ENCODE data around the gene DPP3.

DPP3 gene

DNA sequence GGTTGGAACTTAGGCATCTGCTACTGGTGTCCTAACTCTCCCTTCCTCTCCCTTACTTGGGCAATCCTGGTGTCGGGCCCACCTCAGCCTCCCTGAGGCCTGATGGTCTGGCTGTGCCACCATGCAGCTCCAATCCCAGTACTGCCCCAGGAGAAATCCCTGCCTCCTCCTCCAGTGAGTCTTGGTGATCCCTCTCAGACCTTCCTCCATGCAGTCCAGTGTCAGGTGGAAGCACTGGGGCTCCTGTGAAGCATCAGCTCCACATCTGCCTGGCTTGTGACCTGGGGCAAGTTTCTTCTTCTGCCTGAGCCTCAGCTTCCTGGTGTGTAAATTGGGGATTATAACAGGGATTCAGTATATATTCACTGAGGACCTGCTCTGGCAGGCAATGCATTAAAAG lies 15.3 kb upstream of the DPP3 start:
- DNase-seq = no peak

DNA sequence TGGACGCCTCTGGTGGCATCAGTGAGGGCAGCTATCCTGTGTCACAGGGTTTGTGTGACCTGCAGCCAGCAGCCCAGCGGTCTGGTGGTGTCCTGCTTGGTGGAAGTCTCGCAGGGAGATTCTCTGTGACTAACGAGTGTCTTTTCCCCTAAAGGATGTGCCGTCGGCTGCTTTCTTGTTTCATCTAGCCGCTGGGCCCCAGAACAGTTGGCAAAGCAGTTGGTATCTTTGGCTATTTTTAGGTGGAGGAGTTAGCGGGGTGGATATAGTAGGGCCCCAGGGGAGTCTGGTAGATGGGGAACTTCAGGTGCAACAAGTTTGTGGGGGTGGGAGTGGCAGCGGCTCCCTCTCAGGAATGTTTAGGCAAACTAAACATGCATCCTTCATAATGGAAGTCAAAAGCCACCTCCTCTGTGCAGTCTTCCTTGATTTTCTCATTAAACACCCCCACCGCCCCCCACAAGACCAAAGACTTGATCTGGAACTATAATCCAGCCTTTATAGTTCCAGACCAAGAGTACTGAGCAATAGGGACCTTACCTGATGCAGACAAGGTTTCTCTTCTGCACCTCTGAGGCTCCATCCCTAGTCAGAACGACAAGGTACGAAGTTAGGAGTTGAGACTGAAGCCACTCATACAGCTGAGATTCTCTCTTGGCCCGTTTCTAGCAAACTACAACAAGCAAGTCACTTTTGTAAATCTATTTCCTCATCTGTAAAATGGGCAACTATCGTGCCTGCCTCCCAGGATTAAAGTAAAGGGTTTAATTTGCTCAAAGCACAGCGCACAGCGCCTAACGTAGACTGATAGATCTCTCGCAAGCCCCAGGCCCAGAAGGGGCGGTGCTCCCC lies 14.6 kb upstream of the DPP3 start:
- no peak for DNase-seq

DNA sequence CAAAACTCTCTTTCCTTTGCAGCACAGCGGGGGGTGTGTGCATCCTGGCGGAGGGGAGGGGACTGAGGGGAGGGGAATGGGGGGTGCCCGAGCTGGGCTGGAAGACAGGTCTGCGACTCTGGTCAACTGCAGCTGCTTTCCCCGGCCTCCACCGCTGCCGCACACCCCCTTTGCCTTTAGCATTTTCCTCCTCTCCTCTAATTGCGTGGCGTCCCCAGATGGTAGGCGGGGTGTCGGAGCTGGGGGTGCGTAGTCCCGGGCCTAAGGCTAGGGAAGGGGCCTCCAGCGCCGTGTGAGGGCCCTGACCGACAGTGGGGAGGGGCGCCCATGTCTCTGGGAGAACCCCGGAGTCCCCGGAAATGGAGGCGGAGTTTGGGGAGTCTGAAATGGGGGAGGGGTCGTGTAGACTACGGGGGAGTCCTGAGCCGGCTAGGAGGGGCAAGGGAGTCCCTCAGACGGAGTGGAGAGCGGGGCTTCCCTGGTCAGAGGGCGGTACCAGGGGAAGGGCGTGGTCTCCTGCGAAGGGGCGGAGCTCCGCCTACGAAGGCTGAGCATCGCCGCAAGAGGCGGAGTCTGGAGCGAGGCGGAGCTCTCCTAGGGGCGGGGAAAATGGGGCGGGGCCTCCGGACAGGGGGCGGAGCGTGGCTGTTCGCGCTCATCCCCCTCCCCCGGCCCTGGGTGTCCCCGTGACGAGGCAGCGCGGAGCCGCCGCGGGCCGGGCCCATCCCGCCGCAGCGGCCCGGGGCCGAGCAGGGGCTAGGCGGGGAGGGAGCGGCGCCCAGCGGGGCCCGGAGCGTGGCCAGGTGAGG lies 13.8 kb upstream of the DPP3 start, which contains the start of gene PELI3:
PELI3 (plus strand) TSS at position 681 of the 809 bp plus-strand sequence. CDS start 1,224 bp downstream, outside the sequence.
- peak; percentile 95 to 96 for DNase-seq

DNA sequence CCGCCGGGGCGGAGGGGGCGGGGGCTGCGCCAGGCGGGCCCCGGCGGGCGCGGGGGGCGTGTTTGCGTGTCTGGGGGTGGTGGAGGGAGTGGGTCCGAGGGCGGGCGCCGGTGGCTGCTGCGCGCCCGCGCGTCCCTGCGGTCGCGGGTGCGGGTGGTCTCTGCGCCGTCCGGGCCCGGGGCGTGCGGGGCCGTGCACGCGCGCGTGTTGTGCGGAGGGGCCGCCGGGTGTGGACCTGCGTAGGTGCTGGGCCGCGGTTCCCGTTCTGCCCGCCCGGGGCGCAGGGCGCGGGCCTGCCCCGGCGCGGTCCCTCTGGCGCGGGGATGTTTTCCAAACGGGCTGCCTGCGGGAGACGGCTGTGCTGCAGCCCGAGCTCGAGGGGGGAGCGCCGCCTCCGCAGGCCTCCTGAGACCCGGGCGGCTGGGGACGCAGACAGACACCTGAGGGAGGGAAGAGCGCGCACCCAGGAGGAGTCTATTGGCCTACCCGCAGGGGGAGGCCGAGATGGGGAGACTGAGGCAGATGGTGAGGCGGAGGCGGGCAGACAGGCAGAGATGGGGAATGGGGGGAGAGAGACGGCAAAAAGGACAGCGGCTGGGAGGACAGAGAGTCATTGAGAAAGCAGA lies 13.1 kb upstream of the DPP3 start:
- peak; percentile 41 to 48 for DNase-seq

DNA sequence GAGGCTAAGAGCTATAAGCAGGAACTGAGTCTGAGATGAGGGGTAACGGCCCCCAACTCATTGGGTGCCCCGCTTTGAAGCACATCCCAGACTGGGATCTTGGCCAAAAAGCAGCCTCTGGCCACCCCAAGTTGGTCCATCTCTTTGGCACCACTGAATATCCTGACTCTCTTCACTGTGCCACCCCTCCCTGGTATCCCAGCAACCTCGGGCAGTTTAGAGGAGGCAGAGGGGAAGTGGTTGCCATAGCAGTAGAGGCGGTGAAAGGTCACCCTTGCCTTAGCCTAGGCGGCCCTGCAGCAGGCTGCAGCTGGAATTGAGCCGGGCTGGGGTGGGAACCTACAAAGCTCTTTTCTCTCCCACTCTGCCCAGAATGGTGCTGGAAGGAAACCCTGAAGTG lies 12.5 kb upstream of the DPP3 start:
- DNase-seq = no peak

DNA sequence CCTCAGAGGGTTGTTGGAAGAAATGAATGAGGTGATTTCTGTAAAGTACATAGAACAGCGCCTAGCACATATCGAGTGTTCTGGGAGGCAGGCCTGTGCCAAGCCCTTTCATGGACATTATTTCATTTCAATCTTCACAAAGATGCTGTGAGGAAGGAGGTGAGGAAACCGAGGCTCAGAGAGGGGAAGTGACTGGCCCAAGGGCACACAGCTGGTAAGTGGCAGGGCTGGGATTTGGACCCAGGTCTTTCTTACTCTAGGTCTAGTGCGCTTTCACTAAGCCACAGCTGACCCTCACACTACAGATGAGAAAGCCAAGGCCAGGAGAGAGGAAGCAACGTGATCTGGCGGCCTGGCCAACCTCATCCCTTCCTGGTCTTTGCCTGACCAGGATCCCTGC lies 11.5 kb upstream of the DPP3 start:
- no peak for DNase-seq

DNA sequence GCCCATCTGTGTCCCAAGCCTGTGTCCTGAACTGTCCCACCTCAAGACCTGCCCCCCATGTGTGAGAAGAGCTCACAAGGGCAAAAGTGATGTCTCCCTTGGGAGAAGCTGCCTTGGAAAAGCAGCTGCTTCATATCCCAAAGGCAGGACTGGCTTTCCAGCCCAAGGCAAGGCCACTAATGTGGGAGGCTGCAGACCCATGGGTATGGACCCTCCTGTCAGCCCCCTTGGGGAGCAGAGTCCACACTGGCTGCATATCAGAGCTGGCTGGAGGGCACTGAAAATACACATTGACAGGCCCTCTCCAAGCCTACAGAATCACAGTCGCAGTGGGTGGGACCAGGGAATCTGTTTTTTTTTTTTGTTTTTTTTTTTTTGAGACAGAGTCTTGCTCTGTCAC lies 10.8 kb upstream of the DPP3 start:
- DNase-seq = no peak

DNA sequence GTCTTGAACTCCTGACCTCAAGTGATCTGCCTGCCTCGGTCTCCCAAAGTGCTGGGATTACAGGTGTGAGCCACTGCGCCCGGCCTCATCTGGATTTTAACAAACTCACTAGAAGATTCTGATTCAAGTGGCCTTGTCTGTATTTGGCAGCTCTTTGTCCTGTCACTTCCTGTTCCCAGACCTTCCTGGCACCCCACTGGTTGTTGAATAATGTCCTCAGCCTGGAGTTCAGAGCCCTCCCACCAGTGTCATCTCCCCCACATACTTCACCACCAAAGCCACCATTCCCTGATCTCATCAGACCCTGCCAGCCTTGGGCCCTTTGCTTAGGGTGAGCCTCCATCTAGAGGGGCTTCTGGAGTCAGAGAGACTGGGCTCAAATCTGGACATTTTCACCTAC lies 10.2 kb upstream of the DPP3 start:
- no peak for DNase-seq

DNA sequence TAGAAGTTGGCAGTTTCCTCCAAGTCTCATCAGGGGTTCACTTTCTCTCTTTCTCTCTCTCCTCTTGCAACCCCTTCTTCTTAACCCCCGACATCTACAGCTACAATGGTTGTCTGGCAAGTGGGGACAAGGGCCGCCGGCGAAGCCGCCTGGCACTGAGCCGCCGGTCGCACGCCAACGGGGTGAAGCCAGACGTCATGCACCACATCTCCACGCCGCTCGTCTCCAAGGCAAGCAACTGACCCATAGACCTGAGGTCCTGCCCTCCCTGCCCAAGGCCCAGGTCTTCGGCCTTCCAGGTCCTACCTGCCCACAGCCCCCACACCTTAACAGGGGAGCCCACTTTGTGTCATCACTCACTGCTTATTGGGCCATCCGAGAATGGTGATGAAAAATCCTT lies 9.1 kb upstream of the DPP3 start:
- no peak for DNase-seq

DNA sequence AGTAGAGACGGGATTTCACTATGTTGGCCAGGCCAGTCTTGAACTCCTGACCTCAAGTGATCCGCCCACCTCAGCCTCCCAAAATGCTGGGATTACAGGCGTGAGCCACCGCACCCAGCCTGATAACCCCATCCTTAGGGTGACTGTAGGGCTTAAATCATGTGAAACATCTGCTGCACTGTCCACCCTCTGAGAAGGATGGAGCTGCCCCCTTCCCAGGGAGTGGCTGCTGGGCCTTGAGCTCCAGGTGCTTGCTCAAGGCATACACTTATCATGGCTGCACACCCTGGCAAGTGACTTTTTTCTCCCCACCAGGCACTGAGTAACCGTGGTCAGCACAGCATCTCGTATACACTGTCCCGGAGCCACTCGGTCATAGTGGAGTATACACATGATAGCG lies 8.2 kb upstream of the DPP3 start:
- DNase-seq = no peak

DNA sequence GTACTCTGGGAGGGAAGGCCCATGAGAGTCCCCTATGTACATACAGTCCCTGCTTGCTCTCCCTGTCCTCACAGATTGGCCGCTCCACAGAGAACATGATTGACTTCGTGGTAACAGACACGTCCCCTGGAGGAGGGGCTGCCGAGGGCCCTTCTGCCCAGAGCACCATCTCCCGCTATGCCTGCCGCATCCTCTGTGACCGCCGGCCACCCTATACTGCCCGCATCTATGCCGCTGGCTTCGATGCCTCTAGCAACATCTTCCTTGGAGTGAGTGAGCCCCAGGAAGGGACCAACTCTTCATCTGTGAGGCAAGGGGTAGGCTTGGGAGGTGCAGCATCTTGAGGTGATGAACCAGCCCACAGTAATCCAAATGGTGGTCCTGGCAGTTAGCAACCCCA lies 7.1 kb upstream of the DPP3 start:
- no peak for DNase-seq

DNA sequence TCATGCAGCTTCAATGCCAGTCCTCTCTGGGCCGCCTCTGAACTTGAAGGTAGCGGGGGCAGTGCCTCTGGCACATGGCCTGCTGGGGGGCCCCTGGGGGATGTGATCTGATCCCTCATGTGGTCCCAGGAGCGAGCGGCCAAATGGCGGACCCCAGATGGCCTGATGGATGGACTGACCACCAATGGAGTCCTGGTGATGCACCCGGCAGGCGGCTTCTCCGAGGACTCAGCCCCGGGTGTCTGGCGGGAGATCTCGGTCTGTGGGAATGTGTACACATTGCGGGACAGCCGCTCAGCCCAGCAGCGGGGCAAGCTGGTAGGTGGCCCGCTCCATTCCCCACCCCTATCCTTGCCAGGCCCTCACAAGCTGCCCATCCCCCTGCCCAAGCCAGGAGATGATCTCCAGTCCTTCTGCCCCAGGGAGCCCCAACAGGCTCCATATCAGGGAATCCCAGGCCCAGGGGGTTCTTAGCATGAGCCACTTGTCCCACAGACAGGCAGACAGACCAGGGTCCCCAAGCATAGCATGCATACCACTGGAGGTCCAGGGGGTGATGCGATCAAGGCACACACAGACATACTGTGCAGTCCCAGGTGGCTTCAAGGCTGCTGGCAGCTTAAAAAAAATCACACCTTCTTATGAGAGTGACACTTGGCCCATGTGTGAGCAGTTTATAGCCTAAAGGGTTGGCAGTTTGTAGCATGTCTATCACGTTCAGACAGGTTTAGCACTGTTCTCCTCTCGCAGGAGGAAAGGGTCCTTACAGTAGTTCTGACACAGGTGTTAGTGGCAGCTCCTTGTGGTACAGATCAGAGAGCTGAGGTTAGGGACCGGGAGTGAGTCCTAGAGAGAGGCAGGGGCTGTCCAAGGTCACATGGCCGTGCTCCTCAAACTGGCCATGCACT lies 6.4 kb upstream of the DPP3 start:
- no peak for DNase-seq

DNA sequence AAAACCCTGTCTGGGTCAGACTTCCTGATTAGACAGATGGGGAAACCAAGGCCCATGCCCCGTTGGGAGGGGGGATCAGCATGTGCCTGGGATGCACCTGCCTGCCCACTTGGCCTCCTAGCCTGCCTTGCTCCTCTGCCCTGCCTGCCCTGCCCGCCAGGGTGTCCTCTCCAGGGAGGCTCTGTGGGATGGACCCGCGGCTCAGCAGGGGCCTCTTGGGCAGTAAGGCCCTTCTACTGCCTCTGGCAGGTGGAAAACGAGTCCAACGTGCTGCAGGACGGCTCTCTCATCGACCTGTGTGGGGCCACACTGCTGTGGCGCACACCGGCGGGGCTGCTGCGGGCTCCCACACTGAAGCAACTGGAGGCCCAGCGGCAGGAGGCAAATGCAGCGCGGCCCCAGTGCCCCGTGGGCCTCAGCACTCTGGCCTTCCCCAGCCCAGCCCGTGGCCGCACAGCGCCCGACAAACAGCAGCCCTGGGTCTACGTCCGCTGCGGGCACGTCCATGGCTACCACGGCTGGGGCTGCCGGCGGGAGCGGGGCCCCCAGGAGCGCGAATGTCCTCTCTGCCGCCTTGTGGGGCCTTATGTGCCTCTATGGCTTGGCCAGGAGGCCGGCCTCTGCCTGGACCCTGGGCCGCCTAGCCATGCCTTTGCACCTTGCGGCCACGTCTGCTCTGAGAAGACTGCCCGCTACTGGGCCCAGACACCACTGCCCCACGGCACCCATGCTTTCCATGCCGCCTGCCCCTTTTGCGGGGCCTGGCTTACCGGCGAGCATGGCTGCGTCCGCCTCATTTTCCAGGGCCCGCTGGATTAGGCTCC lies 4.7 kb upstream of the DPP3 start:
- DNase-seq = no peak

DNA sequence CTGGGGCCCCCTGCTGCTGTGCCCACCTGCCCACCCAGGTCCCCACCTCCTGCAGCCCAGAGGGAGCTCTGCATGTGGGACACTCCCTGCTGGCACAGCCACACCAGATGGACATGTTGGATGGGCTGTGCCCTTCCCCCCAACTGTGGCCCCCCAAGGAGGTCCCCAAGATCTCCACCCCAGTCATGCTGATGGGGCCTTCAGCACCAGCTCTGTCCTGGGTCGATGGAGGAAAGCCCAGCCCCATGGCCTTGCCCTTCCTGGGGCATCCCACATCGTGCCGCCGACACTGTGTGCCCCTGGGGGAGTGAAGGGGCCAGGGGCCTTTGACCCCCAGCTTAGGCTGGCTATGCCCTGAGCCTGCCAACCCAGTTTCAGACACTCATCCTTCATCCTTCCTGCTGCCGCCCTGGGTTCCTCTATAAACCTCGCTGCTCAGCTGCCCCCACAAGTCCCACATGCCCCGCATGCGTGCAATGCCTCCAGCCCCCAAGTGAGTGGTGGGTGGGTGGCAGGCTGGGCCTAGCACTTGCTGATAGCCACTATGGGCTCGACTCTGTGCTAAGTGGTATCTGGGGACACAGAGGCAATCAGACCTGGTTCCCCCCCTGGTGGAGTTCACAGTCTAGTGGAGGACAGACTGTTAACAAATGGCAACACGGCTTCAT lies 3.9 kb upstream of the DPP3 start:
- no peak for DNase-seq

DNA sequence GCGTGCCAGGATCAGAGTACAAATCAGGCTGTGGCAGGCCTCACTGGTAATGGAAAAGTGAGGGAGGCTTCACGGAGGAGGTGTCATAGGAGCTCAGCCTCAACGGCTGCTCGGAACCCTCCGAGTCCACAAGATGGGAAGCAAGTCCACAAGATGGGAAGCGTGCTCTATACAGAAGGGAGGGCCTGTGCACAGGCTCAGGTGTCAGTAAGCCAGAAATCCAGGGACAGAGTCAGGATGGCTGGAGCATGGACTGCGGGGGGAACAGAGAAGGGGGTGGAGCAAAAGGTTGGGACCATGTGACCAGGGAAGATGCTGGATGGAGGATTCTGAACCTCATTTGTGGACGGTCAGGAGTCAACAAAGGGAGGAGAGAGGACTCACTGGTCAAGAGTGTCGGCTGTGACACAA lies 3.4 kb upstream of the DPP3 start:
- DNase-seq = no peak

DNA sequence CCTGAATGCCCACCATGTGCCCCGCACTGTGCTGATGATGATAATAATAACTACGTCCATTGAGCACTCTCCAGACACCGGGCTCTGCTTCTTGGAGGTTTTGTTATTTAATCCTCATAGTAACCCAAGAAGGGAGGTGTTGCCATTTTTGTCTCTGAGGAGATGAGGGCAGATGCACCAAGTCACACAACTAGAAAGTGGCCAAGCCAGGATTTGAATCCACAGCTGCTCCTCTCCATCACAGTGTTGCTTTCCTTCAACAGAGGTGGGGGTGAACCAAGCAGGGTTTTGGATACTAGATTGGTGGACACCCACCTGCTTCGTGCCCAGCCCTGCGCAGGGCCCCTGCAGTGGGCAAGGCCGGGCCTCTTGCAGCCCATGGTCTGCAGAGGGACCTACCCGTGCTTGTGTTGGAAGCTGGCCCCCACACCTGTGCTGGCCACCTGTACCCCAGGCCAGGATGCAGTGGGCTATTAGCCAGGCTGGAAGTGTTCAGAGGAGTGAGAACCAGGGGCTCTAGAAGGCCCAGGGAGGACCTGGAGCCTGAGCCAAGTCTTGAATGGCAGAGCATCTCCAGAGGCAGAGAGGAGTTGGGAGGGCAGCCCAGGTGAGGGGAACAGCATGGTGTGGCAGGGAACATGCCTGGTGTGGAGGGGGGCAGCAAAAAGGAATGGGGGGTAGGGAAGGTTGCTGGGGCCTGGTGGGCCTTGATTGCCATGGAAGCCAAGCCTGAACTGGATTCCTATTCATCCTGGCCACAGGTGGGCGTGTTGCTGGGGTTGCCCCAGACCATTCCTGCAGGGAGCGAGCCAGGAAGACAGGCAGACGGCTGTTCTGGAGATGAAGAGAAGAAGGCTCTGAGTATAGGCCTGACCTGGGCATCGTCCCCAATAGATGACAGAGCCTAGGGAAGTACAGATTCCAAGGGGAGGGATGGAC lies 2.7 kb upstream of the DPP3 start:
- DNase-seq = no peak

DNA sequence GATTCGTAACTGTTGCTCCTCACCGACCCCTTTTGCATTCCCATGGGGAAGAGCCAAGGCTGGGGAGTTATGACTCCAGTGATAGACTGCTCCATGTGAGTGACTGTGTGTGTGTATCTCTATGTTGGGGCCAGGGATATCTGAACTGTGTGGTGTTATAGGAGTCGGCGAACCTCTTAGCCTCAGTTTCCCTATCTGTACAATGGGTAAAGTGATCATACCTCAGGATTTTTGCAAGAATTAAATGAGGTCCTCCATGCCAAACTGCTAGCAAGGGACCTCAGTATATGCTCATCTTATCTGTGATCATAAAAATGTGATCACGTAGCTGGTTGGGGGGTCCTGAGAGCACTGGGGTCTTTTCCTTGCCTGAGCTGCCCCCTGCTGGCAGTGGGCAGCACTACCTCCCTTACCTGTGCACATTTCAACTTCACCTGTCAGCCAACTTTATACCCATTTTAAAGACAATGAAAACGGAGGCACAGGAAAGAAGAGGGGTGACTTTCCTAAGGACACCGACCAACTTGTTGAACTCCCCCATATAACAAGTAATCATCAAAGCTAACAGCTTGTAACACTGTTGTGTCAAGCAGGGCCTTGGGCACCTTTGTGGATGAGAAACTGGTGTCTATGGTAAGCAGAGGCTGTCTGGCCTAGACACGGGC lies 1.4 kb upstream of the DPP3 start:
- peak; percentile 27 to 46 for DNase-seq

DNA sequence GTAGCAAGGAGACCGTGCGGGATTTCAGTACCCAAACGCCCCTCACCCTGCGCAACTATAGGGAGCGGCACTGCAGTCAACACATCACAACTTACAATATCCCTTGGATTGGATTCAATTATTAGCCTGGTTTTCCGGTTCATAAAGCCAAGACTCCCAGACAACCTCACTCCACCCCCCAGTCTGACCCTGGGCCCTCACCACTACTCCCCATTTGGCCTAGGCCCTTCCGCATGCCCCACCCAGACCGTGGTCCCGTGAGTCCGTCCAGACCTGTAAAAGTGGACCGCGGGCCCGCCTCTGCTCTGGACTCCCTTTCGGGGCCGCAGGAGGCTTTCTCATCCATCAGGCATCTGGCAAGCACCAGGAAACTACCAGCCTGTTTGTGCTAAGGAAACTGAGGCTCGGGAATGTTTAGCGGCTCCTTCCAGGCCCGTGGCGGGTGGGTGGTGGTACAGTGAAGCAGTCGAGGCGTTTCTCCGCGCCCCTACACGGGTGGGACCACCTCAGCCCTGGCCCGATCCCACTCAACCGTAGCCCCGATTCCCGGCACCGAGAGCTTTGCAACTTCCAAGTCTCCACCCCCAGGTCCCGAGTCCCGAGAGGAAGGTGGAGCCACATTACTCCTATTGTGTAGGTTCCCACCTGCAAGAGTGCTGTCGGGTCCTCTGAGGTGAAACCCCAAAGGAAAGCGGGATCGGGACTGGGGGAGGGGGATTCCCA lies 679 bp upstream of the DPP3 start:
- DNase-seq = peak in 1 of 2 experiments; percentile 20
